ENCODE data around the gene GH1. TPM values are rescaled to one million over a fixed set of nuclear protein-coding genes. Genes with fewer than 3 reads are reported as not detected.
"Not testable (repeated sequence)": the region's sequence is repeated elsewhere in the genome, so short reads cannot be mapped to it uniquely, and the experiment has no call there.

Gene GH1
- total RNA-seq, 4 donors from 2014 or later: not detected

DNA sequence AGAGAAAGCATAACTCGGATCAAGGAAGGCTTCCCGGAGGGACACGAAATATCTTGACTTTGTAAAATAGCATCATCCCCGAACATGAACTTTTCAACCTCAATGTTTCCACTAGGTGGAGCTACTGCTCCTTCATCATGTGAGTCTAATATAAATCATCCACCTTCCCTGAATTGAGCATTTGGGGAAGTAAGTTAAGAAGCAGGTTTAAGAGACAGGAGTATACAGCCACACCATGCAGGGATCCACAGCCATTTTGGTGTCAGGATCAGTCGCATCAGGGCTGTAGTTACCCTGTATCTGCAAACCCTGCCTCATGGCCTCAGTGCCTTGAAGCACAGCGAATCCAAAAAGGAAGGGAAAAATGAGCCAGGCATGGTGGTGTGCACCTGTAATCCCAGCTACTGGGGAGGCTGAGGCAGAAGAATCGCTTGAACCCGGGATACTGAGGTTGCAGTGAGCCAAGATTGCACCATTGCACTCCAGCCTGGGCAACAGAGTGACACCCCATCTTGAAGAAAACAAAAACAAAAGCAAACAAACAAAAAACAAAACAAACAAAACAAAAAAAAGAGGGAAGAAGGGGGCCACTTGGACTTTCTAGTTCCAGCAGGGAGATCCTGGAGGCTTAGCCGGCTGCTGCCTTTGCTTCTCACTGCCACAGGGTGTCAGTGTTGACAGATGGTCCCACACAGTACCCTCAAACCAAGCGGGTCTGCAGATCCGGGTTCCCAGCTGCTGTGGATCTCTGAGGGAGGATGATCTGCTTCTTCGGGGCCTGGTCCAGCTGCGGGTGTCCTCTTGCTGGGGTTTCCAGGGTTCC is 29.4 kb downstream of the GH1 start:
- H3K27me3 ChIP-seq; DNase-seq (ENCODE audit: extremely low spot score); H3K4me1 ChIP-seq; H3K36me3 ChIP-seq; H3K9me3 ChIP-seq; H3K27ac ChIP-seq (replicated peaks in 1 of 4); H3K4me3 ChIP-seq; intact Hi-C loops (cut with DNase I): not testable (repeated sequence)
- peak; percentile 40 to 46 (median 41) for TF ChIP-seq CTCF (IDR thresholded peaks at IDR 0.05)
- 31% methylated on average over 13 of the region's 13 CpGs for WGBS

- DNase-seq (ENCODE audit: extremely low spot score); H3K27ac ChIP-seq (replicated peaks in 1 of 4); H3K36me3 ChIP-seq; H3K4me3 ChIP-seq; intact Hi-C loops (cut with DNase I); H3K4me1 ChIP-seq; H3K9me3 ChIP-seq: not testable (repeated sequence)
- peaks cover 0 to 20% (median 0%) of the 10 kb centered on the region in 4 donors for H3K27me3 ChIP-seq
- WGBS: 83% methylated on average over 10 of the region's 11 CpGs
Measured at GRCh38 chr17:63885119-63885518, 33.5 kb downstream of the GH1 start.

DNA sequence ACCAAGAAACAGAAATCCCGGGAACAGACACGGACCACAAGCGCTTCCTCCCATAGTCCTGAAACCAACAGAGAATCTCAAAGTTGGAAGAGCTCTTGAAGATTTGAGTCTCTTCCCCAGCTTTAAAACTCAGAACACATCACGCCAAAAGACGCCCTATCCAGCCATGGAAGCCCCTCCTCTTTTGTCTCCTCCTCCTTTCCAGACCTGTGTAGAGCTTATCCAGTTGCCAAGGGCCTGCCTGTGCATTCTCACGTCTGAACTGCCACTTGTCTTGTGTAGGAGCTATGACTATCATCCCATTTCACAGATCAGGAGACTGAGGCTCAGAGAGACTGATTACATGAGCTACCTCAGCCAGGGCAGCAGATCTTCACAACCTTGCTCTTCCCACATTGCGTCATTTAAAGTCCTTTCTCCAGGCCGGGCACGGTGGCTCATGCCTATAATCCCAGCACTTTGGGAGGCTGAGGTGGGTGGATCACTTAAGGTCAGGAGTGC is 36.0 kb downstream of the GH1 start:
- 79% methylated on average over 9 of the region's 9 CpGs for WGBS
- intact Hi-C loops (cut with DNase I); H3K27ac ChIP-seq (replicated peaks in 1 of 4); DNase-seq (ENCODE audit: extremely low spot score); H3K4me1 ChIP-seq; H3K9me3 ChIP-seq; H3K4me3 ChIP-seq; H3K36me3 ChIP-seq: not testable (repeated sequence)
- peaks cover 0 to 20% (median 0%) of the 10 kb centered on the region in 4 donors for H3K27me3 ChIP-seq

DNA sequence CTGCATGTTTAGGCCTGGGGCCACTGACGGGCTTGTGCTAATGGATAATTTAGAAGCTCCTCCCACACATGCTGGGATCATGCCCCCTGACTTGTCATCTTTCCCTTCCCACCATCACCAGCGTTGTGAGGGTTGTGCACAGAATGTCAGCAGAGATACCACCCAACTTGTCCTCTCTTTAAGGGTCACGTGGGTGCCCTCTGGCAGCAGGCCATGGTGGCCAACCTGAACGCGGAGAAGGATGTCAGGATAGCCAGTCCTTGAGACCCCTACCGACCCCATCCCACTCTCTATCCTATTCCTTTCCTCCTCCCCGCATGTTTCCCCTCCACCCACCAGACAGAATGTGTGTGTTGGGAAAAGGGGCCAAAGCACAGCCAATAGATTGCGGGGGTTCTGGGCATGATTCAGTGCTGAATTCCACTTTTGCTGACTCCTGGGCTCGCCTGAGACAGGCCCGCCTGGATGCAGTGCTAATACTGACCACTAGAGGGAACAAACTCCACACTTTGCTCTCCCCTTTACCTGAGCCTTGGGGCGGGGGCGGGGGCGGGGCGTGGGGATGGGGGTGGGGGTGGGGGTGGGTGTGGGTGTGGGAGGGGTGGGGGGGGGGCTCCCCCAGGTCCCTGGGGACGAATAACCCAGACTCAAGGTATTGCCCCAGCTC is 36.6 kb downstream of the GH1 start, which contains the start of gene GH2:
Gene GH2, minus strand, starts transcription at position 10 of the 667 bp plus-strand sequence. CDS start 143 bp downstream, outside the sequence.
- WGBS: 69% methylated on average over 9 of the region's 15 CpGs
- TF ChIP-seq CTCF (IDR thresholded peaks at IDR 0.05): peak; percentile 20 to 63 (median 42)
- TF ChIP-seq EP300 (IDR thresholded peaks at IDR 0.05): no peak
- H3K9me3 ChIP-seq: no peaks in the 10 kb centered on the region

GRCh38 chr17:63881337-63881736 is 37.3 kb downstream of the GH1 start:
- intact Hi-C loops (cut with DNase I); H3K27ac ChIP-seq (replicated peaks in 1 of 4); H3K9me3 ChIP-seq; H3K36me3 ChIP-seq; H3K4me1 ChIP-seq; DNase-seq (ENCODE audit: extremely low spot score); H3K4me3 ChIP-seq: not testable (repeated sequence)
- 71% methylated on average over 11 of the region's 11 CpGs for WGBS
- H3K27me3 ChIP-seq: peaks cover 0 to 20% (median 0%) of the 10 kb centered on the region in 4 donors

More for the DNA sequence above, 36.6 kb downstream of the GH1 start, which contains the start of gene GH2:
- H3K27ac ChIP-seq (replicated peaks in 1 of 4): no peak within 1 kb of the TSS
- intact Hi-C loops (cut with DNase I): no loop called here
- no peaks in the 10 kb centered on the region for H3K4me1 ChIP-seq
- H3K4me3 ChIP-seq: no peak within 1 kb of the TSS
- DNase-seq (ENCODE audit: extremely low spot score): no peak
- peaks cover 0 to 20% (median 0%) of the 10 kb centered on the region in 4 donors for H3K27me3 ChIP-seq
- no peaks in the 10 kb centered on the region for H3K36me3 ChIP-seq

DNA sequence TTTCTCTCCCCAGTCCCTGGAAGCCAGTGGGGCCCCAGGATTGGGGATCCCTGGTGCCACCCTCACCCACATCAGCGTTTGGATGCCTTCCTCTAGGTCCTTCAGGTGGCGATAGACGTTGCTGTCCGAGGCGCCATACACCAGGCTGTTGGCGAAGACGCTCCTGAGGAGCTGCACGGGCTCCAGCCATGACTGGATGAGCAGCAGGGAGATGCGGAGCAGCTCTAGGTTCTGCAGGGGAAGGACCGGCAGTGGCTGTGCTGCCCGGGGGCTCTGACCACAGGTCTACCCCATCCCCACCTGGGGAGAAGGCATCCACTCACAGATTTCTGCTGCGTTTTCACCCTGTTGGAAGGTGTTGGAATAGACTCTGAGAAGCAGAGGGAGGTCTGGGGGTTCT is 37.9 kb downstream of the GH1 start:
- Histone ChIP-seq H3K36me3 (no peaks in the 10 kb centered on the region), H3K9me3 (no peaks in the 10 kb centered on the region), H3K4me3 (no peak overlapping the region), H3K27me3 (peaks cover 0 to 20% (median 0%) of the 10 kb centered on the region in 4 donors), H3K27ac (replicated peaks in 1 of 4) (no peak overlapping the region), H3K4me1 (no peaks in the 10 kb centered on the region)
- WGBS: 70% methylated on average over 6 of the region's 12 CpGs
- intact Hi-C loops (cut with DNase I): no loop called here
- no peak for DNase-seq (ENCODE audit: extremely low spot score)
- TF ChIP-seq POLR2A (IDR thresholded peaks at IDR 0.05; ENCODE audit: low read depth) (no peak), POLR2AphosphoS5 (IDR thresholded peaks at IDR 0.05) (no peak), CTCF (IDR thresholded peaks at IDR 0.05) (no peak), EP300 (IDR thresholded peaks at IDR 0.05) (no peak)

- DNase-seq (ENCODE audit: extremely low spot score); H3K36me3 ChIP-seq; H3K27ac ChIP-seq (replicated peaks in 1 of 4); H3K9me3 ChIP-seq; H3K4me3 ChIP-seq; H3K4me1 ChIP-seq; intact Hi-C loops (cut with DNase I): not testable (repeated sequence)
- WGBS: 92% methylated on average over 9 of the region's 9 CpGs
- peaks cover 0 to 16% (median 0%) of the 10 kb centered on the region in 4 donors for H3K27me3 ChIP-seq
Measured at GRCh38 chr17:63878413-63878812, 40.2 kb downstream of the GH1 start.

GRCh38 chr17:63874693-63875092 is 43.9 kb downstream of the GH1 start:
- H3K36me3 ChIP-seq; H3K27ac ChIP-seq (replicated peaks in 1 of 4); H3K4me3 ChIP-seq; H3K27me3 ChIP-seq; H3K4me1 ChIP-seq; H3K9me3 ChIP-seq; intact Hi-C loops (cut with DNase I); DNase-seq (ENCODE audit: extremely low spot score): not testable (repeated sequence)
- 90% methylated on average over 6 of the region's 6 CpGs for WGBS

DNA sequence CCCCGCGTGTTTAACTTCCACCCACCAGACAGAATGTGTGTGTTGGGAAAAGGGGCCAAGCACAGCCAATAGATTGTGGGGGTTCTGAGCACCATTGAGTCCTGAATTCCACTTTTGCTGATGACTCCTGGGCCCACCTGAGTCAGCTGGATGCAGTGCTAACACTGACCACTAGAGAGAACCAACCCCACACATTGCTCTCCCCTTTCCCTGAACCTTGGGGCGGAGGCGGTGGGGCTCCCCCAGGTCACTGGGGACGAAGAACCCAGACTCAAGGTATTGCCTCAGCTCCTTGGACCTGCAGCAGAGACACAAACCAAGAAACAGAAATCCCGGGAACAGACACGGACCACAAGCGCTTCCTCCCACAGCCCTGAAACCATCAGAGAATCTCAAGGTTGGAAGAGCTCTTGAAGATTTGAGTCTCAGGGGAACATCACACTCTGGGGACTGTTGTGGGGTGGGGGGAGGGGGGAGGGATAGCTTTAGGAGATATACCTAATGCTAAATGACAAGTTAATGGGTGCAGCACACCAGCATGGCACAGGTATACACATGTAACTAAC is 44.5 kb downstream of the GH1 start:
- H3K4me3 ChIP-seq; H3K27ac ChIP-seq (replicated peaks in 1 of 4); H3K36me3 ChIP-seq; H3K4me1 ChIP-seq; DNase-seq (ENCODE audit: extremely low spot score); H3K9me3 ChIP-seq; H3K27me3 ChIP-seq; intact Hi-C loops (cut with DNase I): not testable (repeated sequence)
- WGBS: 82% methylated on average over 4 of the region's 8 CpGs
